WERI-Rb-1 (cell line): ENCODE data around the gene NEO1.

ENCODE experiments used
- DNase-seq: peaks from one replicate; pipeline ENCODE4 v3.0.0-alpha.2; 2020
- H3K27ac ChIP-seq: fragments of 250-450 bp; sonication (Bioruptor Pico); 2 replicates; pipeline ENCODE4 v1.5.1; 2020; ENCODE audit warnings: mild to moderate bottlenecking, moderate library complexity
- H3K27me3 ChIP-seq: fragments of 250-450 bp; sonication (Bioruptor Pico); 2 replicates; pipeline ENCODE4 v1.5.1; 2021; ENCODE audit warnings: mild to moderate bottlenecking, low read depth, moderate library complexity; ENCODE audit not compliant: insufficient read depth, severe bottlenecking
- H3K36me3 ChIP-seq: fragments of 250-450 bp; sonication (Bioruptor Pico); 2 replicates; pipeline ENCODE4 v1.5.1; 2020; ENCODE audit warnings: mild to moderate bottlenecking, moderate library complexity
- H3K4me3 ChIP-seq: 2 replicates; pipeline ENCODE4 v1.5.1; 2011; ENCODE audit warnings: low read depth, mild to moderate bottlenecking, control low read depth, low read length
- H3K9me3 ChIP-seq: fragments of 250-450 bp; sonication (Bioruptor Pico); 2 replicates; pipeline ENCODE4 v1.5.1; 2021; ENCODE audit warnings: mild to moderate bottlenecking, moderate library complexity; ENCODE audit not compliant: severe bottlenecking
- CTCF ChIP-seq: IDR thresholded peaks from 2 replicates; pipeline ENCODE4 v1.5.1; 2011; ENCODE audit warnings: low read depth, mild to moderate bottlenecking, control low read depth, inconsistent platforms, low read length

Gene NEO1

GRCh38 chr15:73053398-73053723 lies 1.1 kb downstream of the NEO1 start:
- H3K4me3 ChIP-seq = peak overlapping the region; percentile 89

GRCh38 chr15:73054417-73054953 lies 2.2 kb downstream of the NEO1 start:
- H3K4me3 ChIP-seq = no peak overlapping the region

More at GRCh38 chr15:73053398-73053723, 1.1 kb downstream of the NEO1 start:
- Histone ChIP-seq H3K27me3 (no peaks in the 10 kb centered on the region), H3K9me3 (no peaks in the 10 kb centered on the region), H3K36me3 (peaks cover 7% of the 10 kb centered on the region), H3K27ac (peak overlapping the region; percentile 92)
- no peak for TF ChIP-seq CTCF
- DNase-seq = no peak

GRCh38 chr15:73056460-73056859 lies 4.2 kb downstream of the NEO1 start:
- DNase-seq = no peak
- Histone ChIP-seq H3K36me3 (peaks cover 7% of the 10 kb centered on the region), H3K4me3 (no peak overlapping the region), H3K27me3 (no peaks in the 10 kb centered on the region), H3K9me3 (no peaks in the 10 kb centered on the region), H3K27ac (no peak overlapping the region)
- TF ChIP-seq CTCF = no peak

More at GRCh38 chr15:73054417-73054953, 2.2 kb downstream of the NEO1 start:
- Histone ChIP-seq H3K27me3 (no peaks in the 10 kb centered on the region), H3K27ac (no peak overlapping the region), H3K36me3 (peaks cover 7% of the 10 kb centered on the region), H3K9me3 (no peaks in the 10 kb centered on the region)
- no peak for DNase-seq
- no peak for TF ChIP-seq CTCF

GRCh38 chr15:73058437-73058836 lies 6.2 kb downstream of the NEO1 start:
- Histone ChIP-seq H3K4me3 (no peak overlapping the region), H3K27ac (no peak overlapping the region), H3K36me3 (peaks cover 4% of the 10 kb centered on the region), H3K9me3 (no peaks in the 10 kb centered on the region), H3K27me3 (no peaks in the 10 kb centered on the region)
- DNase-seq = no peak
- TF ChIP-seq CTCF = no peak

- no peaks in the 10 kb centered on the region for H3K36me3 ChIP-seq
- DNase-seq = no peak
- no peaks in the 10 kb centered on the region for H3K27me3 ChIP-seq
- H3K9me3 ChIP-seq = no peaks in the 10 kb centered on the region
- H3K27ac ChIP-seq = no peak overlapping the region
- no peak for TF ChIP-seq CTCF
- no peak overlapping the region for H3K4me3 ChIP-seq
Observed at GRCh38 chr15:73065114-73065513, 12.9 kb downstream of the NEO1 start.

- DNase-seq = no peak
Observed at GRCh38 chr15:73069109-73069508, 16.8 kb downstream of the NEO1 start.

More at GRCh38 chr15:73069109-73069508, 16.8 kb downstream of the NEO1 start:
- H3K4me3 ChIP-seq = no peak overlapping the region
- TF ChIP-seq CTCF = no peak
- no peaks in the 10 kb centered on the region for H3K36me3 ChIP-seq
- no peaks in the 10 kb centered on the region for H3K9me3 ChIP-seq
- no peak overlapping the region for H3K27ac ChIP-seq
- no peaks in the 10 kb centered on the region for H3K27me3 ChIP-seq
